Measurements from ENCODE around the gene GRAMD1B.
"Not testable (repeated sequence)": the region's sequence is repeated elsewhere in the genome, so short reads cannot be mapped to it uniquely, and the experiment has no call there.

Gene GRAMD1B

DNA sequence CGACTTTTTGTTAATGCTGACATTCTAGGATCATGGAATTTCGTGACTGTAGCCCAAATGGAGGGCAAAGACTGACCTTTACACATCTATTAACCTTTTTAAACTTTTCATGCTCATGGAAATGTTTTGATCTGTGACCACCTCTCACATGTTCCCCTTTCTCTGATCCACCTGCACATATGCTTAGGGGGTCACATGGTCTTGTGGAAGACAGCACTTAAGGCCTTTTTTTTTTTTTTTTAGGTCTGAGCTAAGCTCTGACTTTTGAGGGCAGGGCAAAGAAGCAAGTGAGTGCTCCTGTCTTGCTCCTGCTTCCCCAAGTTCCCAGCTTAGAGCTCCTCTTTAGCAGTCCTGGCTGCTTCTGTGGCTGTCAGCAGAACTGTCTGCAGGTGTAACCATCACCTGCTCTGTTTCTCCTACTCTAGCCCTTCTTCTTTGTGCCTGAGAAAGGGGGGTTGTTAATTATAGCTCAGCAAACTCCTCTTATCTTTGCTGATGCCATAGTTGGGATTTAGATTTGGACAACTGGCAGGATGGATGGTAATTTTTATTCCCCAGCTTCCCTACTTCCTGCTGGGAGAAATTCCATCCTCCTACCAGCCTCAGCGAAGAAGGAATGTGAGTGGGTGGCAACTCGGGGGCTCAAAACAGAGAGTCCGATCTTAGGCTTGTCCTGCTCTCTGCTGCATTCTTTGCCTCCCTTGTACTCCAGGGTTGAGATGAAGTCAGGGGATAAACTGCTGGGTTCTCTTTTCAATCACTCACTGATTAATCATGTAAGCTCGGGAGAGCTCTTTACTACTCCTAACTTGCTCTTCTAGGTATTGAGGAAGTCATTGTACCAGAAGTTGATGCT, 64.4 kb downstream of the GRAMD1B start:
- in situ Hi-C loops (cut with MboI; ENCODE audit: low sequenced_read_pairs) = loop anchor here (25.0 kb wide), 1 partner anchor 382 kb away; no protein-coding TSS in a partner anchor
- no peak for DNase-seq (ENCODE audit: low spot score in 2 of 2)

DNA sequence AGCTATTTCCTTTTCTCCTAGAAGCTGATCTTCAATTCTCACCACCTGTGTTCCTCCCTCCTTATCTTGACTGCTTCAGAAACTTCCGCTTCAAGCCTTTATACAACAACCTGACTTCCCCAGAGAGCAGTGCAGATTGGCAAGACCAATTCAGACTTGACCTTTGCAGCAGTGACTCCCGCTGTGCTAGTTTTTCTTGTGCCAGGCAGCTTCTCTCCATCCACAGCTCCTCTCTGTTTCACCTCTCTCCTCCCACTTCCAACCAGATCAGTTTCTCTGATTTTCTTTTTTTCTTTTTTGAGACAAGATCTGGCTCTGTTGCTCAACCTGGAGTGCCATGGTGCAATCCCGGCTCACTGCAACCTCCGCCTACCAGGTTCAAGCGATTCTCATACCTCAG, 74.3 kb downstream of the GRAMD1B start:
- no peaks in the 10 kb centered on the region for H3K36me3 ChIP-seq (replicated peaks)
- no peaks in the 10 kb centered on the region for H3K9me3 ChIP-seq
- no peak for DNase-seq (ENCODE audit: low spot score in 2 of 2)
- H3K27me3 ChIP-seq (ENCODE audit: low read depth) = no peaks in the 10 kb centered on the region
- no peaks in the 10 kb centered on the region for H3K4me1 ChIP-seq
- in situ Hi-C loops (cut with MboI; ENCODE audit: low sequenced_read_pairs) = no loop called here
- no peak overlapping the region for H3K4me3 ChIP-seq

More for the DNA sequence above, 64.4 kb downstream of the GRAMD1B start:
- Histone ChIP-seq H3K9me3 (no peaks in the 10 kb centered on the region), H3K4me1 (no peaks in the 10 kb centered on the region), H3K36me3 (replicated peaks) (no peaks in the 10 kb centered on the region), H3K27me3 (ENCODE audit: low read depth) (no peaks in the 10 kb centered on the region), H3K4me3 (no peak overlapping the region)

DNA sequence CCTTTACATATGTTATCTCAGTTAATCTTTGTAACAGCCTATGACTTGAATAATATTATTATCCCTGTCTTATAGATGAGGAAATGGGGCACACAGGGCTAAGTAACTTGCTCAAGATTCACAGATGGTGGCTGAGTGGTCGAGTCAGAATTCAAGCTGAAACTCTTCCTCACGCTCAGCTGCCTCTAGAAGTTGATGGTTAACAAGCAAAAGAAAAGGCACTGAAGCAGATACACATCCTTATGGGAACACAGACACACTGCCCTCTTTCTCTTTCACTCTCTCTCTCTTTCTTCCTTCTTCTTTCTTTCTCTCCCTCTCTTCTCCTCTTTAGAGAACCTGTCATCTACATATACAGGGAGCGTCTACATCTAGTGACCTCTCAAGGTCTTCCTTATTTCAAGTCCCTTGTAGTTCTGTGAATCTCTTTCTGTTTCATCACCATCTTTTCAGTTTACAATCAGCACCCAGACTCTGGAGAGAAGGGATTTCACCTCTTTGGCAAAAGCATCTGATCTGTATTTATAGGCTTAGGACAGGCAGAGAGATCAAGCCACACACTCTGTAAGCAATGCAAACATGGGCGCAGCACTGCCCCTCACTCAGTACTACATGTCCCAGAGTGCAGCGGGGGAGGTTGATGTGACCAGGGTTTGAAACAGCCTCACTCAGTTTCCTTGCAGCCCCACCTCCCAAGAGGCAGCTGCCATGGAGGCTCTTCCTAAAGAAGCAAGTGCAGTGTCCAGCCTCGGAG, 75.7 kb downstream of the GRAMD1B start:
- in situ Hi-C loops (cut with MboI; ENCODE audit: low sequenced_read_pairs) = no loop called here
- Histone ChIP-seq H3K4me3 (no peak overlapping the region), H3K9me3 (no peaks in the 10 kb centered on the region), H3K27me3 (ENCODE audit: low read depth) (no peaks in the 10 kb centered on the region), H3K36me3 (replicated peaks) (no peaks in the 10 kb centered on the region), H3K4me1 (no peaks in the 10 kb centered on the region)
- peak in 1 of 2 experiments; percentile 41 for DNase-seq (ENCODE audit: low spot score in 2 of 2)

DNA sequence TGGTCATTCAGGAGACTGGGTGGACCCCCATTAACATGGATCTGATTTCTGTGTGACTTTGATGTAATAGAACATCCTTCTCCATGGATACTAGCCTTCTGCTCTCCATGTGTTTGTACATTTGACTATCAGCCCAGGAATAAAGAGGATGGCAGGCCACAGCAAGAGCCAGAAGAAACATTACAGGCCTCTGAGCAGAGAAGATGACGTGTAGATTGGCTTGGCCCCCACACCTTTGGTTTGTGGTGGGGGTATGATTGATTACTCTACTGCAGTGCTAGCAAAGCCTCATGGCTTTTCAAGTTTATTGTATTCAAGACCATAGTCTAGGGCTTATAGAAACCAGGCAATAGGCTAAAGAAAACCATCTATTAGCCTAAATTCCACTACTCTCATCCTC, 77.0 kb downstream of the GRAMD1B start:
- Histone ChIP-seq H3K4me1 (0 out of 2 replicates have a peak, but pooled peaks cover 3% of the 10 kb centered on the region), H3K4me3 (no peak overlapping the region), H3K27me3 (ENCODE audit: low read depth) (no peaks in the 10 kb centered on the region), H3K36me3 (replicated peaks) (no peaks in the 10 kb centered on the region), H3K9me3 (no peaks in the 10 kb centered on the region)
- no peak for DNase-seq (ENCODE audit: low spot score in 2 of 2)
- in situ Hi-C loops (cut with MboI; ENCODE audit: low sequenced_read_pairs) = no loop called here

DNA sequence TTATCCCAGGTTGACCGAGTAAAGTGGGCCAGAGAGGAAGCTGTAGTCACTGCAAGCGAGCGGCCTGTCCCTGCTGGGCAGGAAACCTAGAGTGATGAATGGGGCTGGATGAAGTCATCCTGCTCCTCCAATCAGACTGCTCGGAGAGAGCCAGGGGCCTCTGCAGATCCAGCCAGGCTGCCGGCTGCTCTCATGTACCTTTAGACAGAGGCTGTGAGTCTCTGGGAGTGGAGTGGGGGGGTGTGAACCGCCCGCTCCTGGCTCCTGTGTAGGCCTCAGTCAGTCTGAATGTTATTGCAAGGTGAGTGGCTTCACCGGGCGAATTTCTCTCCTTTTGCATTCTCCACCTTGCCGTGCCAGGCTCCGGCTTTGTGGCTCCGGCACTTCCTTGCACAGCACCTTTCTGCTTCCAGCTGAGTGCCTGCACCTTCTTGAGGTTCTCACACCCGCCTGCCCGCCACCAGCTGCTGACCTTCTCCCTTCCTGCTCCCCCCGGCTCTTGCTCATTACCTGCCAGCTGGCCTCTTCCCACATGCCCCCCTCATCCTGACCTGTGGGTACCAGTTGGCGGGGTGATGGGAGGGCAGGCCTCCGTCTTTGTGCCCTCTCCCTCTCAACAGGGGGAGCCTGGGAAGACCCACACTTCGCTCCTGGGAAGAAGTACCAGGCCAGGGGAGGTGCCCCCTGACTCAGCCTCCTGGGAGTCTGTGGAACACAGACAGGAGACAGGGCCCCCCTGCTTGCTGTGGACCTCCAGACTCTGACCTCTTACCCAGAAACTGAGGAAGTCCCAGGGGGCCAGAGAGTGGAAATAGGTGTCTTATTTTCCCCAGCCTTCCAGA, 79.9 kb downstream of the GRAMD1B start:
- in situ Hi-C loops (cut with MboI; ENCODE audit: low sequenced_read_pairs) = loop anchor here (10.0 kb wide), 1 partner anchor 65 kb away; no protein-coding TSS in a partner anchor
- no peak for DNase-seq (ENCODE audit: low spot score in 2 of 2)
- Histone ChIP-seq H3K27me3 (ENCODE audit: low read depth) (no peaks in the 10 kb centered on the region), H3K4me1 (0 out of 2 replicates have a peak, but pooled peaks cover 3% of the 10 kb centered on the region), H3K4me3 (no peak overlapping the region), H3K36me3 (replicated peaks) (no peaks in the 10 kb centered on the region), H3K9me3 (no peaks in the 10 kb centered on the region)

DNA sequence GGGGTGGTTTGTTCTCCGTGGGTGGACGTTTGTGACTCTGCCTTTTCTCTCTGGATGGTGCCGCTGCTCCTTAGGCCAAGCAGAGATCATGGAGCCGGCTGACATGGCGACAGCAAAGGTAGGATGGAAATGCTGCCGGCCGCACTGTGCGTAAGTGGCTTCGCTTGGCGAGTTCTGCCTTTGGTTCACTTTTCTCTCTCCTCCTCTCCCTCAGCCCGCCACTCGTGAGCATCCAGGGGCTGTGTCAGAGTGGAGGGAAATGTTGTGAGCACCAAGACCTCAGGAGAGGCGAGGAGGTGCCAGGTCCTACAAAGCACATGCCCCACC, 80.5 kb downstream of the GRAMD1B start:
- H3K9me3 ChIP-seq = no peaks in the 10 kb centered on the region
- no peaks in the 10 kb centered on the region for H3K27me3 ChIP-seq (ENCODE audit: low read depth)
- no peaks in the 10 kb centered on the region for H3K36me3 ChIP-seq (replicated peaks)
- 0 out of 2 replicates have a peak, but pooled peaks cover 3% of the 10 kb centered on the region for H3K4me1 ChIP-seq
- in situ Hi-C loops (cut with MboI; ENCODE audit: low sequenced_read_pairs) = loop anchor here (10.0 kb wide), 1 partner anchor 64 kb away; no protein-coding TSS in a partner anchor
- no peak for DNase-seq (ENCODE audit: low spot score in 2 of 2)
- H3K4me3 ChIP-seq = no peak overlapping the region

DNA sequence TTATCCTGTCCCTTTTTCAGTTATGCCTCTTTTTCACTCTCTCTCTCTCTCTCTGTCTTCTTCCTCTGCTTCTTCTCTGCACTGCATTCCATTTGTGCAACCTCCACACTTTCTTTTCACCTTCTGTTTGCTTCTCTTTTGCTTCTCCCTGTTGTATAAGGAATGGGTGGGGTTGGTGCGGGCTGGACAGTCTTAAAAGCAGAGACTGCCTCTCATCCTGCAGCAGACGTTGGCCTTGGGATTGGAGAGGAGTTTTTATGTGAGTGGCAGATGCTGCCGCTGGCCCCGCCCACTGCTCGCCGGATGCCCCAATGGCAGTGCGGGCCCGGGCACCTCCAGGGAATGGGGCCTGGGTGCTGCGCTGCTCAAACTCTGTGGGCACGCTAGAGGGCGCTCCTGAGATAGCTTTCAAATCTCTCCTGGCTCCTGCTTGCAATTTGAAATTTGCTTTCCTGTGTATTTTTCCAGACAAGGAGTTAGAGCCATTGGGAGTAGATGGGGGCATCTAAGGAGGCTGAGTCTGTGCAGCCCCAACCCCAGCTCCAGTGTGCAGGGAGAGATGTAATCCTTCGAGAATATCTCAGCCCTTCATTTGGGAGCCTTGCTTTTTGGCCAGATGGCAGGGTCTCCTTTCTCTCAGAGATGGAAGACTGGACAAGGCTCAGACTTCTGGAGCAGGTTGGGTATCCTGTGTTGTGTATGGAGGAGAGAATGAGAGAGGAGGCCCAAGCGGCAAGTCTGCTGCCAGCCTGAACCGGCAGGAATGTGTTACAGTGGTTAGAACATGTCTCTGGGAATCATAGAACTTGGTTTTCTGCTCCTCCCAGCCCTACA, 81.2 kb downstream of the GRAMD1B start:
- Histone ChIP-seq H3K27me3 (ENCODE audit: low read depth) (no peaks in the 10 kb centered on the region), H3K4me1 (0 out of 2 replicates have a peak, but pooled peaks cover 3% of the 10 kb centered on the region), H3K9me3 (no peaks in the 10 kb centered on the region), H3K36me3 (replicated peaks) (no peaks in the 10 kb centered on the region), H3K4me3 (no peak overlapping the region)
- DNase-seq (ENCODE audit: low spot score in 2 of 2) = peak; percentile 95
- in situ Hi-C loops (cut with MboI; ENCODE audit: low sequenced_read_pairs) = loop anchor here (10.0 kb wide), 1 partner anchor 64 kb away; no protein-coding TSS in a partner anchor

DNA sequence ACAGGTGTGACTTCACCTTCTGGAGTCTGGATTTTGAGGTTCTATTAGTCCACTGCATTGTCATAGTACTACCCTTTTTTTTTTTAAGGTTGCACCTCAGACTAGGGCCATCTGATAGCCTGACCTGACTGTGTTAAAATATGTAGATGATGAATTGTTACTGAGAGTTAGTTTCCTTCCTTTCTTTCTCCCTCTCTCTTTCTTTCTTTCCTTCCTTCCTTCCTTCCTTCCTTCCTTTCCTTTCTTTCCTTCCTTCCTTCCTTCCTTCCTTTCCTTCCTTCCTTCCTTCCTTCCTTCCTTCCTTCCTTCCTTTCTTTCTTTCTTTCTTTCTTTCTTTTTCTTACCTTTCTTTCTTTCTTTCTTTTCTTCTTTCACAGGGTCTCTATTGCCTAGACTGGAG, 83.2 kb downstream of the GRAMD1B start:
- H3K9me3 ChIP-seq; H3K4me1 ChIP-seq; H3K4me3 ChIP-seq; H3K36me3 ChIP-seq (replicated peaks); H3K27me3 ChIP-seq (ENCODE audit: low read depth); DNase-seq (ENCODE audit: low spot score in 2 of 2): not testable (repeated sequence)
- in situ Hi-C loops (cut with MboI; ENCODE audit: low sequenced_read_pairs) = loop anchor here (10.0 kb wide), 1 partner anchor 61 kb away; no protein-coding TSS in a partner anchor

DNA sequence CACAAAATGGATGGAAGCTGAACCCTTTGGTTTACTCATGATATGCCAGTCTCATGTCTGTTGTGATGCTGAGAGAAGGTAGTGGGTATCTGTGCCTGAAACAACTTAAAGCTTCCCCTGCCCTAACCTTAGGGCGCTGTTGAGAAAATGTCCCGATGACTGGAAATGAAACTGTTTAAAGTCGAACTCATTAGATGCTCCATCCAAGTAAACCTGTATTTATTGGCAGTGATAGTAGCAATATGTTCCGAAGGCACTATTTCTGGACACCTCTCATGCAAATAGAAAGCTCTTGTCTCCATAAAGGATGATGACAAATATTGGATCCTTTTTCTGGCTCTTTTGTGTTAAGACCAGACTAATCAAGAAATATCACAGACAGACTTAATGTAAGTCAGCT, 86.2 kb downstream of the GRAMD1B start:
- H3K4me1 ChIP-seq = no peaks in the 10 kb centered on the region
- no peaks in the 10 kb centered on the region for H3K36me3 ChIP-seq (replicated peaks)

DNA sequence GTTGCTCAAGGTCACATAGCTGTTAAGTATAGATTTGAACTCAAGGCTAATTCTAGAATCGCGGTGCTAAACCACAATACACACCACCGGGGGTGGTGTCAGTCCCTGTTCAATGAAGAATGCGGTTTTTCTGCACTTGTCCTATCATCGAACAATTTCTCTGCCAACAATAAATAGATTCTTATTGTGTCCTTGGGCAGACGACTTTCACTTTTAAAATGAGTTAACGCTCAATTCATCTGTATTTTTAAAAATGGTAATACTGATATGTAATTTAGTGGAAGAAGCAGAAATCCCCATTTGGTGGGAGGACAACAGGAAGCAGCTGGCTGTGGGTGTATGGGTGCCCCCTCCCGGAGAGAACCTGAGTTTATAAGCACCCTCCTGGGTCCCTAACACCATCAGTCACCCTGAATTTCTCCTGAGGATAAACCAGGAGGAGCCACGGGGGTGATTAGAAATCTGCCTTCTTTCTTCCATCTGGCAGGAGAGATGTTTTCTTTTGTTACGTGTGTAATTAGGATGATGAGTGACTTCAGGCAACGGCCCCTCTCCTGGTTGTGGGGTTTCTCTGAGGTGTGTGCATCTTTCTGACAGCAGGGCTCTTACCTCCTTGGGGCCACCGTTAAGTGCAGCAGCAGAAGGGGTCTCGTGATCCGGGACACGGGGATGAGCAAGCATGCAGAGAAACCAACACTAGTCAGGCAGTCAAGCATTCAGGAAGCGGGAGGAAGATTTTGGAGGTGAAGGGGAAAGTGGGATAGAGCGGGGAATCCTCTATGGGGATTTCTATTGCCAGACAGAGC, 87.7 kb downstream of the GRAMD1B start:
- H3K4me3 ChIP-seq = no peak overlapping the region
- no peaks in the 10 kb centered on the region for H3K9me3 ChIP-seq
- no peaks in the 10 kb centered on the region for H3K27me3 ChIP-seq (ENCODE audit: low read depth)
- H3K36me3 ChIP-seq (replicated peaks) = no peaks in the 10 kb centered on the region
- DNase-seq (ENCODE audit: low spot score in 2 of 2) = no peak
- H3K4me1 ChIP-seq = no peaks in the 10 kb centered on the region
- in situ Hi-C loops (cut with MboI; ENCODE audit: low sequenced_read_pairs) = loop anchor here (10.0 kb wide), 1 partner anchor 57 kb away; no protein-coding TSS in a partner anchor

More for the DNA sequence above, 86.2 kb downstream of the GRAMD1B start:
- in situ Hi-C loops (cut with MboI; ENCODE audit: low sequenced_read_pairs) = loop anchor here (10.0 kb wide), 1 partner anchor 59 kb away; no protein-coding TSS in a partner anchor
- Histone ChIP-seq H3K4me3 (no peak overlapping the region), H3K9me3 (no peaks in the 10 kb centered on the region), H3K27me3 (ENCODE audit: low read depth) (no peaks in the 10 kb centered on the region)
- no peak for DNase-seq (ENCODE audit: low spot score in 2 of 2)

DNA sequence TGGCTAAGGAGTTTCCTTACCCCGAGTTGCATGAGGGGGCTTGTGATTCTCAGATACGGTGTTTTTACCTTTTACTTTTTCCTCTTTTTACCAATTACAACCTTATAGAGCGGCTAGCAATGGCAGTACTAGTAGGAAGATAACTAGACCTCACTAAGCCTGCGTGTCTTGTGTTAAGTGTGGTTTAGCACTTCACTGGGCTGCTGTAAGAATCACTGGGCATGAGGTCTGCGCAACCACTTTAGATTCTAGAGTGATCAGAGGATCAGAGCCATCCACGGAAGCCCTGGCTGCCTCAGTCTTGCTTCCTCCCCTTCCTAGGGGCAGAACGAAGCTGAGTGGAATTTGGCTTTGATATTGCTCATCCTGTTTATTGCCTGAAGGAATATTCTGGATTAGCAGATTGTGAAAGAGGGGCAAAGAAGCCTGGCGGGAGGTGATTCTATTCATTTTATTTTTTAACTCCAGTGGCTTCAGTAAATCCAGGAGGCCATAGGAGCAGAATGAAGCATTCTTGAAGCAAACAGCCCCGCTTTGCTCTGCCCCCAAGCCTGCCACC, 88.5 kb downstream of the GRAMD1B start:
- Histone ChIP-seq H3K9me3 (no peaks in the 10 kb centered on the region), H3K4me3 (no peak overlapping the region), H3K4me1 (no peaks in the 10 kb centered on the region), H3K27me3 (ENCODE audit: low read depth) (no peaks in the 10 kb centered on the region), H3K36me3 (replicated peaks) (no peaks in the 10 kb centered on the region)
- in situ Hi-C loops (cut with MboI; ENCODE audit: low sequenced_read_pairs) = loop anchor here (10.0 kb wide), 1 partner anchor 56 kb away; no protein-coding TSS in a partner anchor
- DNase-seq (ENCODE audit: low spot score in 2 of 2) = no peak
